Measurements from ENCODE around the gene ARHGEF40. TPM values are rescaled to one million over a fixed set of nuclear protein-coding genes. Genes with fewer than 3 reads are reported as not detected.

ARHGEF40 gene
- polyA plus RNA-seq, 4 donors: 71.5 to 85.4 (median 78.9) TPM

GRCh38 chr14:21096438-21096837 is 26.3 kb downstream of the ARHGEF40 start:
- no peak for DNase-seq (ENCODE audit: low read depth in 4 of 4, low spot score in 3 of 4)

- no peak for DNase-seq (ENCODE audit: low read depth in 4 of 4, low spot score in 3 of 4)
Measured at GRCh38 chr14:21096978-21097635, 27.0 kb downstream of the ARHGEF40 start.

- no peak for DNase-seq (ENCODE audit: low read depth in 4 of 4, low spot score in 3 of 4)
Measured at GRCh38 chr14:21097636-21098075, 27.6 kb downstream of the ARHGEF40 start.

- no peak for DNase-seq (ENCODE audit: low read depth in 4 of 4, low spot score in 3 of 4)
Measured at GRCh38 chr14:21098076-21098891, 28.2 kb downstream of the ARHGEF40 start, which contains the start of gene ZNF219. ZNF219 (minus strand) TSS chr14:21098655; CDS start chr14:21093591, 5,064 bp downstream.

GRCh38 chr14:21098892-21099595 is 28.9 kb downstream of the ARHGEF40 start:
- no peak for DNase-seq (ENCODE audit: low read depth in 4 of 4, low spot score in 3 of 4)

GRCh38 chr14:21099596-21099985 is 29.5 kb downstream of the ARHGEF40 start:
- DNase-seq (ENCODE audit: low read depth in 4 of 4, low spot score in 3 of 4): no peak

GRCh38 chr14:21100931-21101330 is 30.8 kb downstream of the ARHGEF40 start, which contains the start of gene TMEM253:
TMEM253 (plus strand) TSS chr14:21101066; CDS start chr14:21101344, 278 bp downstream.
- DNase-seq (ENCODE audit: low read depth in 4 of 4, low spot score in 3 of 4): no peak

- DNase-seq (ENCODE audit: low read depth in 4 of 4, low spot score in 3 of 4): no peak
Measured at GRCh38 chr14:21101802-21102413, 31.8 kb downstream of the ARHGEF40 start.

- DNase-seq (ENCODE audit: low read depth in 4 of 4, low spot score in 3 of 4): no peak
Measured at GRCh38 chr14:21102521-21103410, 32.7 kb downstream of the ARHGEF40 start.

- no peak for DNase-seq (ENCODE audit: low read depth in 4 of 4, low spot score in 3 of 4)
Measured at GRCh38 chr14:21103411-21103709, 33.3 kb downstream of the ARHGEF40 start.

- peak; percentile 91 to 94 (median 93) for DNase-seq (ENCODE audit: low read depth in 4 of 4, low spot score in 3 of 4)
Measured at GRCh38 chr14:21103710-21104447, 33.8 kb downstream of the ARHGEF40 start.

GRCh38 chr14:21104448-21105060 is 34.5 kb downstream of the ARHGEF40 start:
- DNase-seq (ENCODE audit: low read depth in 4 of 4, low spot score in 3 of 4): peak in 2 of 4 donors; percentile 66 to 68

GRCh38 chr14:21105095-21105494 is 35.0 kb downstream of the ARHGEF40 start:
- DNase-seq (ENCODE audit: low read depth in 4 of 4, low spot score in 3 of 4): no peak

- DNase-seq (ENCODE audit: low read depth in 4 of 4, low spot score in 3 of 4): no peak
Measured at GRCh38 chr14:21106176-21106497, 36.0 kb downstream of the ARHGEF40 start.

- DNase-seq (ENCODE audit: low read depth in 4 of 4, low spot score in 3 of 4): peak in 2 of 4 donors; percentile 74 to 79
Measured at GRCh38 chr14:21106498-21107282, 36.6 kb downstream of the ARHGEF40 start.

GRCh38 chr14:21107283-21107800 is 37.2 kb downstream of the ARHGEF40 start:
- no peak for DNase-seq (ENCODE audit: low read depth in 4 of 4, low spot score in 3 of 4)

- no peak for DNase-seq (ENCODE audit: low read depth in 4 of 4, low spot score in 3 of 4)
Measured at GRCh38 chr14:21108791-21109190, 38.7 kb downstream of the ARHGEF40 start.

Measured in right renal pelvis (tissue), 4 donors.